Thyroid gland (tissue), 4 donors: ENCODE measurements around the gene CATSPER1. TPM values are rescaled to one million over a fixed set of nuclear protein-coding genes. Genes with fewer than 3 reads are reported as not detected.

Source experiments
- DNase-seq, 2 donors: peaks; one replicate each; pipeline ENCODE4 v3.0.0-alpha.2; 2019
- H3K27ac ChIP-seq, 3 donors: fragments of 200-600 bp; sonication (generic); 1 replicate in 2 of 3; 2 replicates in 1 of 3; pipeline ENCODE4 v1.5.1; 2016 to 2019; ENCODE audit warnings: mild to moderate bottlenecking in 1 of 3, moderate library complexity in 1 of 3
- H3K27me3 ChIP-seq: fragments of 200-600 bp; sonication (generic); one replicate; pipeline ENCODE4 v1.5.1; 2019
- H3K36me3 ChIP-seq, 2 donors: fragments of 200-600 bp; sonication (generic); one replicate each; pipeline ENCODE4 v1.5.1; 2016 to 2019
- H3K4me1 ChIP-seq, 2 donors: fragments of 200-600 bp; sonication (generic); one replicate each; pipeline ENCODE4 v1.5.1; 2017 to 2019
- H3K4me3 ChIP-seq, 3 donors: fragments of 200-600 bp; sonication (generic); replicated peaks in 1 of 3; 1 replicate in 2 of 3; 2 replicates in 1 of 3; pipeline ENCODE4 v1.5.1; 2016; ENCODE audit warnings: mild to moderate bottlenecking in 1 of 3
- H3K9me3 ChIP-seq: fragments of 200-600 bp; sonication (generic); one replicate; pipeline ENCODE4 v1.5.1; 2017
- CTCF ChIP-seq, 6 experiments: fragments of 200-600 bp in 3 of 6; fragments of 450-650 bp in 3 of 6; sonication (generic) in 3 of 6; IDR thresholded peaks; one replicate each; pipeline ENCODE4 v1.5.1; 2016 to 2019; ENCODE audit warnings: antibody characterized with exemption in 6 of 6, mild to moderate bottlenecking in 2 of 6, inconsistent platforms in 1 of 6, moderate library complexity in 1 of 6
- POLR2A ChIP-seq, 2 donors: fragments of 450-650 bp; IDR thresholded peaks; one replicate each; pipeline ENCODE4 v1.6.1; 2017; ENCODE audit warnings: antibody characterized with exemption in 2 of 2, mild to moderate bottlenecking in 2 of 2, moderate library complexity in 1 of 2
- WGBS, 2 donors: methylation state at CpG; one replicate each; pipeline ENCODE4 v1.1.5; 2017; 5-methylcytosine and 5-hydroxymethylcytosine counted together
- intact Hi-C: fragments of 100-400 bp; cut with DNase I; formaldehyde crosslinking; loops from one replicate; pipeline ENCODE4 v1.15.1; 2023
- total RNA-seq, 4 donors: library from RNA; depleted of rRNA; stranded (reverse); fragments of >200 nt; gene quantifications; one replicate each; pipeline ENCODE4 v1.2.3, GENCODE V29; 2016

The CATSPER1 gene
- total RNA-seq, 4 donors from 2014 or later = not detected

- no peaks in the 10 kb centered on the region for H3K27me3 ChIP-seq
- H3K27ac ChIP-seq = no peak overlapping the region
- intact Hi-C loops = no loop called here
- no peaks in the 10 kb centered on the region for H3K9me3 ChIP-seq
- no peak overlapping the region for H3K4me3 ChIP-seq
- peaks cover 12 to 23% of the 10 kb centered on the region in 2 donors for H3K4me1 ChIP-seq
- no peaks in the 10 kb centered on the region for H3K36me3 ChIP-seq
- peak in 1 of 2 donors; percentile 17 for DNase-seq
- WGBS, 2 donors = 85 to 91% methylated on average over 12 to 16 of the region's 18 CpGs
- no peak for TF ChIP-seq POLR2A (IDR thresholded peaks at IDR 0.05)
- TF ChIP-seq CTCF (IDR thresholded peaks at IDR 0.05) = no peak
Observed at GRCh38 chr11:66015936-66016792, 10.1 kb downstream of the CATSPER1 start.

GRCh38 chr11:66015454-66015881 is 10.8 kb downstream of the CATSPER1 start:
- no peaks in the 10 kb centered on the region for H3K27me3 ChIP-seq
- H3K36me3 ChIP-seq = no peaks in the 10 kb centered on the region
- WGBS, 2 donors = 83 to 93% methylated on average over 3 to 5 of the region's 7 CpGs
- TF ChIP-seq CTCF (IDR thresholded peaks at IDR 0.05) (no peak), POLR2A (IDR thresholded peaks at IDR 0.05) (no peak)
- H3K4me1 ChIP-seq = peaks cover 12 to 28% of the 10 kb centered on the region in 2 donors
- H3K27ac ChIP-seq = no peak overlapping the region
- intact Hi-C loops = no loop called here
- H3K4me3 ChIP-seq = no peak overlapping the region
- no peaks in the 10 kb centered on the region for H3K9me3 ChIP-seq
- DNase-seq = no peak

- H3K36me3 ChIP-seq = no peaks in the 10 kb centered on the region
- no peaks in the 10 kb centered on the region for H3K27me3 ChIP-seq
- H3K4me1 ChIP-seq = peaks cover 12 to 28% of the 10 kb centered on the region in 2 donors
- 93 to 98% methylated on average over 4 of the region's 6 CpGs for WGBS, 2 donors
- no peak for DNase-seq
- H3K9me3 ChIP-seq = no peaks in the 10 kb centered on the region
- TF ChIP-seq POLR2A (IDR thresholded peaks at IDR 0.05) = no peak
- TF ChIP-seq CTCF (IDR thresholded peaks at IDR 0.05) = no peak
- H3K4me3 ChIP-seq = no peak overlapping the region
- intact Hi-C loops = no loop called here
- H3K27ac ChIP-seq = no peak overlapping the region
Observed at GRCh38 chr11:66014804-66015453, 11.3 kb downstream of the CATSPER1 start.

- Histone ChIP-seq H3K4me3 (no peak overlapping the region), H3K27me3 (no peaks in the 10 kb centered on the region), H3K9me3 (no peaks in the 10 kb centered on the region), H3K27ac (peak overlapping the region in 1 of 3 donors; percentile 23), H3K4me1 (peaks cover 12 to 32% of the 10 kb centered on the region in 2 donors), H3K36me3 (no peaks in the 10 kb centered on the region)
- WGBS, 2 donors = 89 to 90% methylated on average over 3 to 7 of the region's 7 CpGs
- DNase-seq = no peak
- no peak for TF ChIP-seq CTCF (IDR thresholded peaks at IDR 0.05)
- no peak for TF ChIP-seq POLR2A (IDR thresholded peaks at IDR 0.05)
- intact Hi-C loops = no loop called here
Observed at GRCh38 chr11:66013762-66014100, 12.5 kb downstream of the CATSPER1 start.
